Breast epithelium (tissue), 3 donors: Measurements from ENCODE around the gene COPE.

Experiments used
- POLR2A ChIP-seq: fragments of 450-650 bp; IDR thresholded peaks from one replicate; pipeline ENCODE4 v1.6.1; 2016; ENCODE audit warnings: antibody characterized with exemption, mild to moderate bottlenecking, moderate library complexity
- TF ChIP-seq, protein P1 (sequence below), 3 donors: fragments of 450-650 bp; IDR thresholded peaks; one replicate each; pipeline ENCODE4 v1.5.1; 2016 to 2017; ENCODE audit warnings: antibody characterized with exemption in 3 of 3, mild to moderate bottlenecking in 3 of 3, moderate library complexity in 3 of 3

DNA sequence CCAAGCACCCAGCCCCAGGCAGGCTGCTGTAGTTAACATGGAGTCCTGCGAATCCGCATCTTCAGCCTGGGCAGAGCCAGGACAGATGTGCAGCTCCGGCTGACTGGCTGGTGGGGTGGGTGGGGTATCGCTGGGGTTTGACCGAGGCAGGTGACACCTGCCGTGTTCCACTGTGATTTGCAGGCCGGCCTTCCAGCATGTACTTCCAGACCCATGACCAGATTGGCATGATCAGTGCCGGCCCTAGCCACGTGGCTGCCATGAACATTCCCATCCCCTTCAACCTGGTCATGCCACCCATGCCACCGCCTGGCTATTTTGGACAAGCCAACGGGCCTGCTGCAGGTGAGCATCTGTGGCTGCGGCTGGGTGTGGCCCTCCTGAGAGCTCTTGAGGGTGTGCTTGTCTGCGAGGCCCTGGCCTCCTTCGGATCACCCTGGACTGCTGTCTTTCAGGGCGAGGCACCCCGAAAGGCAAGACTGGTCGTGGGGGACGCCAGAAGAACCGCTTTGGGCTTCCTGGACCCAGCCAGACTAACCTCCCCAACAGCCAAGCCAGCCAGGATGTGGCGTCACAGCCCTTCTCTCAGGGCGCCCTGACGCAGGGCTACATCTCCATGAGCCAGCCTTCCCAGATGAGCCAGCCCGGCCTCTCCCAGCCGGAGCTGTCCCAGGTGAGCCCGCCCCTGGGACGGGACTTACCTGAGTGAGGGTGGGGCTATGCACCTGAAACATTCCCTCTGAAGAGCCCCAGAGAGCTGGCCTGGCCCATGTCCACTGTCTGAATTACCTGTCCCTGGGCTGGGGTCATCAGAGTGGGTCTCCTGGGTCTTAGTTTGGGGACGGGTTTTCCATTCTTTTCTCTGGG lies 53.8 kb downstream of the COPE start:
- TF ChIP-seq, protein P1, sequence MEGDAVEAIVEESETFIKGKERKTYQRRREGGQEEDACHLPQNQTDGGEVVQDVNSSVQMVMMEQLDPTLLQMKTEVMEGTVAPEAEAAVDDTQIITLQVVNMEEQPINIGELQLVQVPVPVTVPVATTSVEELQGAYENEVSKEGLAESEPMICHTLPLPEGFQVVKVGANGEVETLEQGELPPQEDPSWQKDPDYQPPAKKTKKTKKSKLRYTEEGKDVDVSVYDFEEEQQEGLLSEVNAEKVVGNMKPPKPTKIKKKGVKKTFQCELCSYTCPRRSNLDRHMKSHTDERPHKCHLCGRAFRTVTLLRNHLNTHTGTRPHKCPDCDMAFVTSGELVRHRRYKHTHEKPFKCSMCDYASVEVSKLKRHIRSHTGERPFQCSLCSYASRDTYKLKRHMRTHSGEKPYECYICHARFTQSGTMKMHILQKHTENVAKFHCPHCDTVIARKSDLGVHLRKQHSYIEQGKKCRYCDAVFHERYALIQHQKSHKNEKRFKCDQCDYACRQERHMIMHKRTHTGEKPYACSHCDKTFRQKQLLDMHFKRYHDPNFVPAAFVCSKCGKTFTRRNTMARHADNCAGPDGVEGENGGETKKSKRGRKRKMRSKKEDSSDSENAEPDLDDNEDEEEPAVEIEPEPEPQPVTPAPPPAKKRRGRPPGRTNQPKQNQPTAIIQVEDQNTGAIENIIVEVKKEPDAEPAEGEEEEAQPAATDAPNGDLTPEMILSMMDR (IDR thresholded peaks at IDR 0.05): no peak
- no peak for TF ChIP-seq POLR2A
